Right lobe of liver (tissue), 6 donors: ENCODE data around the gene CDON. TPM values are rescaled to one million over a fixed set of nuclear protein-coding genes. Genes with fewer than 3 reads are reported as not detected.

Source experiments
- ATAC-seq, 4 donors: fragments of 200-7000 bp; cut with Tn5 transposase; one replicate each; pipeline ENCODE4 v1.9.1; 2020; ENCODE audit warnings: mild to moderate bottlenecking in 4 of 4, moderate library complexity in 4 of 4
- DNase-seq, 3 donors: peaks; one replicate each; pipeline ENCODE4 v3.0.0-alpha.2; 2020
- H3K27ac ChIP-seq, 3 donors: fragments of 200-600 bp; one replicate each; pipeline ENCODE4 v1.8.0; 2022
- H3K27me3 ChIP-seq, 2 donors: fragments of 200-600 bp; one replicate each; pipeline ENCODE4 v1.8.0; 2022
- H3K36me3 ChIP-seq, 4 donors: fragments of 200-600 bp; sonication (generic) in 1 of 4; one replicate each; pipeline versions ENCODE4 v1.5.1 to v1.8.0; 2017 to 2022; ENCODE audit warnings: control low read depth in 1 of 4
- H3K4me1 ChIP-seq, 4 donors: fragments of 200-600 bp; sonication (generic) in 1 of 4; one replicate each; pipeline versions ENCODE4 v1.5.1 to v1.8.0; 2017 to 2022; ENCODE audit warnings: control low read depth in 1 of 4
- H3K4me3 ChIP-seq, 3 donors: fragments of 200-600 bp; one replicate each; pipeline ENCODE4 v1.8.0; 2022
- H3K9me3 ChIP-seq, 4 donors: fragments of 200-600 bp; sonication (generic) in 1 of 4; one replicate each; pipeline versions ENCODE4 v1.5.1 to v1.8.0; 2017 to 2022; ENCODE audit warnings: control low read depth in 1 of 4
- POLR2A ChIP-seq: fragments of 450-650 bp; IDR thresholded peaks from one replicate; pipeline ENCODE4 v1.6.1; 2017; ENCODE audit warnings: antibody characterized with exemption, mild to moderate bottlenecking
- WGBS: methylation state at CpG from one replicate; pipeline ENCODE4 v1.1.6; 2018; ENCODE audit warnings: low coverage, low lambda C conversion rate; ENCODE audit not compliant: insufficient coverage; ENCODE audit errors: missing lambda C conversion rate; 5-methylcytosine and 5-hydroxymethylcytosine counted together
- intact Hi-C, 2 donors: fragments of 100-400 bp; cut with DNase I; formaldehyde crosslinking; loops; one replicate each; pipeline versions ENCODE4 v1.11.2 to v1.14.1; 2022
- total RNA-seq, 6 experiments: library from RNA; depleted of rRNA in 2 of 6; stranded (reverse); fragments of >200 nt in 2 of 6; fragmentation: NEBNext Ultra II Directional in 3 of 6; extraction: Animal tissue kit (Norgen Biotek cat#: 25700) in 3 of 6; gene quantifications; one replicate each; pipeline versions ENCODE4 v1.1.0 to v1.2.4, GENCODE V29; 2016 to 2023
- TF ChIP-seq, protein P1 (sequence below), 4 donors: fragments of 200-600 bp in 3 of 4; fragments of 450-650 bp in 1 of 4; IDR thresholded peaks; one replicate each; pipeline versions ENCODE4 v1.5.1 to v1.8.0; 2016 to 2022; ENCODE audit warnings: antibody characterized with exemption in 4 of 4, mild to moderate bottlenecking in 2 of 4
- donor health status: DM: no; HTN: yes; CAD: no.
- donor health status: DM: no; HTN: no; CAD: no.
- donor health status: DM: no; HTN: no; CAD: no.
- donor health status: DM: no; HTN: yes; CAD: no.
- donor health status: DM: no; HTN: yes; CAD: no.

Gene CDON
- total RNA-seq, 6 experiments from 2014 or later: 1.8 to 4.1 (median 3.3) TPM

DNA sequence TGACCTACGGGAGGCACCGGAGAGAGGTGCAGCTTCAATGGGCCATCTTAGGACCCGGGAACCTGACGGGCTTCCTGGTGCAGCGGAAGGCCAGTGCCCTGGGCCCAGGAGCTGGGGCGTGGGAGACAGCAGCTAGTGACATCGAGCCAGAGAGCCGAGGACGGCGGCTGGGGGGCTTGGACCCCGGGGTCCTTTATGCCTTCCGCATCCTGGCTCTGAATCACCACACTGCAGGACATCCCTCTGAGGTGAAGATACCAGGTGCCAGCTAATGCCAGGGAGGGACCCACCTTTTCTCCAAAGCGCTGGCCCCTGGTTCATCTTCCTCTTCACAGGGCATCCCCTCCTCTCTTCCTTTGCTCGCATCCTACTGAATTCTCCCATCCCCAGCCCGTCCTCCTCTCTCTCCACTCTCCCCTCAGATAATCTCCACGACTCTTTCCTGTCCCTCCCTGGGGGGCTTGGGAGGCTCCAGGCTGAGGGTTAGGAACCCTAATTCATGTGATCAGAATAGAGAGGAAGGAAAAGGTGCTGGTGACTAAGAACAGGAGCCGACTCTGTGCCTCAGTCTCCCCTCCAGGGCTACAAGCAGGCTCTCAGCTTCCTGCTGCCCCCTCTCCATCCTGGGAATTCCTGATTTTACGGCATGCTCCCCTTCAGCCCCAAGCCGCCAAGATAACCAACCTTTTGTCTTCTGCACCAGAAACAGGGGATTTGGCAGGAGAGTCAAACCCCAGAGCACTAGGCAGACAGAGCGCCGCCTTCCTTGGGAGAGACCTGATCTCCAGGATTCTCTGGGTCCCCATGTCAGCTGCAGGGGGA is 108.3 kb downstream of the CDON start:
- Histone ChIP-seq H3K9me3 (no peaks in the 10 kb centered on the region), H3K4me3 (no peak overlapping the region), H3K4me1 (no peaks in the 10 kb centered on the region), H3K27me3 (no peaks in the 10 kb centered on the region), H3K27ac (no peak overlapping the region), H3K36me3 (no peaks in the 10 kb centered on the region)
- 85% methylated on average over 6 of the region's 21 CpGs for WGBS
- intact Hi-C loops: no loop called here
- no peak for TF ChIP-seq POLR2A
- TF ChIP-seq, protein P1, sequence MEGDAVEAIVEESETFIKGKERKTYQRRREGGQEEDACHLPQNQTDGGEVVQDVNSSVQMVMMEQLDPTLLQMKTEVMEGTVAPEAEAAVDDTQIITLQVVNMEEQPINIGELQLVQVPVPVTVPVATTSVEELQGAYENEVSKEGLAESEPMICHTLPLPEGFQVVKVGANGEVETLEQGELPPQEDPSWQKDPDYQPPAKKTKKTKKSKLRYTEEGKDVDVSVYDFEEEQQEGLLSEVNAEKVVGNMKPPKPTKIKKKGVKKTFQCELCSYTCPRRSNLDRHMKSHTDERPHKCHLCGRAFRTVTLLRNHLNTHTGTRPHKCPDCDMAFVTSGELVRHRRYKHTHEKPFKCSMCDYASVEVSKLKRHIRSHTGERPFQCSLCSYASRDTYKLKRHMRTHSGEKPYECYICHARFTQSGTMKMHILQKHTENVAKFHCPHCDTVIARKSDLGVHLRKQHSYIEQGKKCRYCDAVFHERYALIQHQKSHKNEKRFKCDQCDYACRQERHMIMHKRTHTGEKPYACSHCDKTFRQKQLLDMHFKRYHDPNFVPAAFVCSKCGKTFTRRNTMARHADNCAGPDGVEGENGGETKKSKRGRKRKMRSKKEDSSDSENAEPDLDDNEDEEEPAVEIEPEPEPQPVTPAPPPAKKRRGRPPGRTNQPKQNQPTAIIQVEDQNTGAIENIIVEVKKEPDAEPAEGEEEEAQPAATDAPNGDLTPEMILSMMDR (IDR thresholded peaks at IDR 0.05): no peak
- DNase-seq: no peak
- no peak for ATAC-seq

DNA sequence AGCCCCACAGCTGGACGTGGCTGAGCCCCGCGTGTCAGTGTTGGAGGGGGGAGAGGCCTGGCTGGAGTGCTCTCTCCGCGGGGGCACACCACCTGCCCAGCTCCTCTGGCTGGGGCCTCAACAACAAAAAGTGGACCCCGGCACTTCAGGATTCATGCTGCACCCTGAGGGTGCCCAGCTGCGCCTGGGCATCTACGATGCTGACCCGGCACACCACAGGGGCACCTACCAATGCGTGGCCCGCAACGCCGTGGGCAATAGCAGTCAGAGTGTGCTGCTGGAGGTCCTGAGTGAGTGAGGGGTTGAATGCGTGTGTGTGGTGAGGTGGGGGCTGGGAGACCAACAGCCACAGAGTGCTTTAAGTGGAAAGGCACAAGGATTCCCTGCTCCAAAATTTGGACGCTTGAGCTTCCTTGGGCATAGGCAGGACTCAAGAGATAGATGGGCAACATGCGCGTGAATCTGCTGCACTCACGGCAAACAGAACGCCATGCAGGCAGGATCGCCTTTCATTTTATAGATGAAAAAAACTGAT is 109.2 kb downstream of the CDON start:
- no peaks in the 10 kb centered on the region for H3K9me3 ChIP-seq
- intact Hi-C loops: no loop called here
- no peaks in the 10 kb centered on the region for H3K4me1 ChIP-seq
- H3K36me3 ChIP-seq: no peaks in the 10 kb centered on the region
- 97% methylated on average over 5 of the region's 20 CpGs for WGBS
- no peaks in the 10 kb centered on the region for H3K27me3 ChIP-seq
- H3K4me3 ChIP-seq: no peak overlapping the region
- TF ChIP-seq, protein P1 (IDR thresholded peaks at IDR 0.05): no peak
- TF ChIP-seq POLR2A: no peak
- ATAC-seq (no peak), DNase-seq (no peak)
- H3K27ac ChIP-seq: no peak overlapping the region

DNA sequence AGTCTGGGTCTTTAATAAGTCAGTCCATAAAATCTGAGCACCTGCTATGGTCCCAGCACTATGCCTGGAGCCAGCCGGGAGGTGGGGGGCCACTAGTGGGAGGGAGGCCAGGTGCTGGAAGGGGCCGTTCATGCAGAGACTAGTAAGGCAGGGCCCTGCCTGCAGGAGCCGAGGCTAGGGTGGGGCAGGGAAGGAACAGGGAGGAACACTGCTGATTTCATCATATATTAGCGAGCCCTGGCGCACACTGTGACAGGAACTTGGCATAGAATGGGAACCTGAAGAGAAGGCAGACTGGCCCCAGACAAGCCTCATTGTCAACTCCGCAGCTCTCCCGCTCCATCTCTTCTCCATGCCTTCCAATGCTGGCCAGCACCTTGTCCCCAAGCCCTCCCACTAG is 109.7 kb downstream of the CDON start:
- 52% methylated on average over 6 of the region's 7 CpGs for whole genome bisulfite sequencing
- H3K9me3 ChIP-seq: no peaks in the 10 kb centered on the region
- TF ChIP-seq, protein P1 (IDR thresholded peaks at IDR 0.05): no peak
- TF ChIP-seq POLR2A: no peak

DNA sequence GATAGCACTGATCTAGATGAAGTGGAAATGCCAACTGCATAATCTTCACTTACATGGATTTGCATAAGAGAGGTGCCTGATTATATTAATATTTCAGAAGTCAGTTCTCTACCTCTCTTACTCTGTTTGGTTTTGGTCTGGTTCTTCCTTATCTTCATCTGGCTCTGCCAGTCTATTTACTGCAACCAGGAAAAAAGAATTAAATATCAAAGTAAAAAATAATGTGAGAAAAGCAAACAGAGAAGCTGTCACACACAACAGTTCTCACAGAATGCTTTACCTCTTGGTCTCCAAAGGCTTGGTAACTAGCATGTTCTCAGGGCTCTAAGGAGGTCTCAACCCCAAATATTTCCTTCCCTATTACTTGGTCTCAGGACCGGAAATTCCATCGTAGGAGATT is 110.1 kb downstream of the CDON start:
- Histone ChIP-seq H3K36me3 (no peaks in the 10 kb centered on the region), H3K27ac (no peak overlapping the region), H3K4me1 (no peaks in the 10 kb centered on the region), H3K27me3 (no peaks in the 10 kb centered on the region), H3K4me3 (no peak overlapping the region), H3K9me3 (no peaks in the 10 kb centered on the region)
- ATAC-seq (no peak), DNase-seq (no peak)
- WGBS: 95% methylated on average over 2 of the region's 2 CpGs
- TF ChIP-seq, protein P1 (IDR thresholded peaks at IDR 0.05): no peak
- no peak for TF ChIP-seq POLR2A
- intact Hi-C loops: no loop called here

More for the DNA sequence above, 109.7 kb downstream of the CDON start:
- Histone ChIP-seq H3K27me3 (no peaks in the 10 kb centered on the region), H3K4me1 (no peaks in the 10 kb centered on the region), H3K4me3 (no peak overlapping the region), H3K27ac (no peak overlapping the region), H3K36me3 (no peaks in the 10 kb centered on the region)
- intact Hi-C loops: no loop called here
- DNase-seq (no peak), ATAC-seq (peak in 3 of 4 donors; percentile 23 to 43 (median 37))
